HG03095 (cell line): ENCODE measurements around the gene LRRC59.

ENCODE experiments used
- ATAC-seq: cut with Tn5 transposase; IDR thresholded peaks from one replicate; pipeline ENCODE4 v1.9.1; 2021; ENCODE audit warnings: moderate library complexity; ENCODE audit not compliant: unreplicated experiment

LRRC59 gene

DNA sequence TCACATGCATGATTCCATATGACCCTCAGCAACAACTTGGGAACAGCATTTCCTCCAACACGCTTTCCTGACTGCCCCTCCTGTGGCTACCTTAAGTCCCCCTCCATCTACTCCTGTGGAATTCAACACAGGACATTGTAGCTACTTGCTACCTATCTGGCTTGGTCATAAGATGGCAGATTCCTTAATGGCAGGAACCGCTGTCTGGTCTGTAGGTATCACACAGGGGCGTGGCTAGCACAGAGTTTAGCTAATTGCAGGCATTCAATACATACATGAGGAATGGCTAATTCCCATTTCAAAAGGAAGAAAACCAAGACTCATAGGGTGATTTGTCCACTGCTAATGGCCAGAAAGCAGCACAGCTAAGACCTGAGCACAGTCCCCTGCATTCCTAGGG lies 8.6 kb downstream of the LRRC59 start:
- no peak for ATAC-seq

DNA sequence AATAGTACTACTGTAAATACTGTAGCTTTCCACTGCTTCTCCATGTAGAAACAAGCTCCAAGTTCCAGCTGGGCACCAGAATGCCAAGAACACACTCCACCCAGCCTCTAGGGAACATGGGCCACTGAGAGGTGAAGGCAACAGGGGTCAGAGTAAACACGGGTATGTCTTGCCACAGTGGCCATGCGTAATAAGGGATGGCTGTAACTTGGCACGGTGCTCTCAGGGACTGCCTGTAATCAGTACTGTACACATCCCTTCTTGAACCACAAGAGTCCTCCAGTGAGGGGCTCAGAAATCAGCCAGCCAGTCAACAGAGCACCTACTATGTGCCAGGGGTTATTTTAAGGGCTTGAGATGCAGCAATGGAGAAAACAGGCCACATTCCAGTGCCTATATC lies 10.8 kb downstream of the LRRC59 start:
- ATAC-seq, result no peak

DNA sequence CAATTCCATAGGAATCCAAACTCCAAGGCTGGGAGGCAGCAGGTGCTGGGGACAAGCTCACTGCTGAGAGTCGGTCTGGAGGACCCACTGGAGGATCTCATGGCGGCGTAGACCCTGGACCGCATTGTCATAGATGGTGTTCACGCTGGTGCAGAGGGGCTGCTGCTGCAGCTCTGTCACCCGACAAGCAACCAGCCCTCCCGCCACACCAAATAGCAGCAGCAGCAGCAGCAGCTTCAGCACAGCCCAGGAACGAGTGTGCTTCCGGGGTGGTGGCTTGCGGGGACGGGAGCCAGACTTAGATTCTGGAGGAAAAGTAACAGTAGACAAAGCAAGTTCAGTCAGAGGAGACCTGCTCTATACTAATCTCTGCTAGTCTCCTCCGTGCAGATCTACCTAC lies 14.4 kb downstream of the LRRC59 start:
- no peak for ATAC-seq

DNA sequence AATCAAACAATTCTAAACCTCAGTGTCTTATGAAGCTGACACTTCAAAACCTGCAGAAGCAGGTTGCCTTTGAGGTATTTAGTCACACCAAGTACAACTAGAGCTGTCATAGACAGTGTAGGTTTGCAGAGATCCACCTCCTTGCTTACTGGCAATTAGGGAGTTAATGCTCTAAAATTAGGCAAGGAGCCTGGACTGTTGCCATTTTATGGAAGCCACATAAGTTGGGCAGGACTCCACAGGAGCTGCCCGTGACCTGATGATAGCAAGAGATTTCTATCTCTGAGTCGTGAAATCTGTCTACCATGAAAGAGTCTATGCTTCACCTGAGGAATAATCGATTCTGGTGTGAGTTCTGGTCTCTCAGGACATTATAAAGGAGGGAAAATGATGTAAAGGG lies 15.4 kb downstream of the LRRC59 start:
- no peak for ATAC-seq

DNA sequence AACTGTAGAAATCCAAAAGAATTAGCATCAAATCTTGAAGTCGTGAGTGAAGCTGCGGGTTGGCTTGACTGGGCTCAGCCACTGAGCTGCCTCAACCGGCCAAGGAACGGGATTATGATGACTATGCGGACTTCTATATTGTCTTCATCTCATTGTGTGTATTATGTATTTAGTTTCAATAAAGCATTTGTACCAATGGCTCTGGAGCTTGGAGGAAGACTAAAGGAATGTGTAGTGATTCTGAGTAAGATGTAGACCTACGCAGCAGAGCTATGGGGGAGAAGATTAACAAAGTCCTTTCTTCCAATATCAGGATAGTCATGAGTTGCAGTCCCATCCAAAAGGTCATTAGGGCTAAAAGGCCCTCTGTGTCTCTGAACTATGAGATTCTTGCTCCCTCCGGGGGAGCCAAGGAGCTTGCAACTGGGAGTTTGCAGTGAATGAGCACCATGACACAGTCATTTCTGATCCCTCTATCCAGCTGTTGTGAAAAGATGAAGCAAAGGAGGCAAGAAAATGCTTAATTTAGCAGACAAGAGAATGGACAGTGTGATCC lies 16.0 kb downstream of the LRRC59 start:
- ATAC-seq, result no peak

DNA sequence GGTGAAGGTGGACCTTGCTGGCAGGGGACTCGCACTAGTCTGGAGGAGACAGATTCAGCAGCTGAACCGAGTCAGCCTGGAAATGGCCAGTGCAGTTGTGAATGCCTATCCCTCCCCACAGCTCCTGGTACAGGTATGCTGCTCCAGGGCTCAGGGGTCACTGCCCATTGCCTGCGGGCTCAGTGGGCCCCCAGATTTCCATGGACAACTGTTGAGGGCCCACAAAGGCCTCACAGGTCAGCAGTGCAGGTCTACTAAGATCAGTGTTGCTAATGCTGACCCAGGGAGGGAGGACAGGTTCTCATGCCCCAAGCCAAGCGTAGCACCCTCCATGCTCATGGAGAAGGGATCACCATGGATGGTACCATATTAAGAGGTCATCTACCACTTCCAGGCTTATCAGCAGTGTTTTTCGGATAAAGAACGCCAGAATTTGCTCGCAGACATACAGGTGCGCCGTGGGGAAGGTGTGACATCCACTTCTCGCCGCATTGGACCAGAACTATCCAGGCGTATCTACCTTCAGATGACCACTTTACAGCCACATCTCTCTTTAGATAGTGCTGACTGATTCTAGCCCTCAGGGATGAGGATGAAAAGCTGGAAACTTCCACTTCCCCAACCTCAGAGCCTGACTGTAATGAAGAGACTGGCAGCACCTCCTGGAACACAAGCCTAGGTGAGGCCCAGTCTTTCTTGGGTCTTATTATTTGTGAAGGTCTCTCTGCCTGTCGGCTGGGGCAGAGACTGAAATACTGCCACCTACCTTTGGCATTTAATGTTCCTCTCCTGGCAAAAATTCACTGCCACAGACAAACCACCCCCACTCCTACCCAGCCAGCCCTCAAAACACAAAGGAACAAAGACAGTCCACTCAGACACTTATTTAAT lies 16.7 kb downstream of the LRRC59 start:
- ATAC-seq, result no peak

DNA sequence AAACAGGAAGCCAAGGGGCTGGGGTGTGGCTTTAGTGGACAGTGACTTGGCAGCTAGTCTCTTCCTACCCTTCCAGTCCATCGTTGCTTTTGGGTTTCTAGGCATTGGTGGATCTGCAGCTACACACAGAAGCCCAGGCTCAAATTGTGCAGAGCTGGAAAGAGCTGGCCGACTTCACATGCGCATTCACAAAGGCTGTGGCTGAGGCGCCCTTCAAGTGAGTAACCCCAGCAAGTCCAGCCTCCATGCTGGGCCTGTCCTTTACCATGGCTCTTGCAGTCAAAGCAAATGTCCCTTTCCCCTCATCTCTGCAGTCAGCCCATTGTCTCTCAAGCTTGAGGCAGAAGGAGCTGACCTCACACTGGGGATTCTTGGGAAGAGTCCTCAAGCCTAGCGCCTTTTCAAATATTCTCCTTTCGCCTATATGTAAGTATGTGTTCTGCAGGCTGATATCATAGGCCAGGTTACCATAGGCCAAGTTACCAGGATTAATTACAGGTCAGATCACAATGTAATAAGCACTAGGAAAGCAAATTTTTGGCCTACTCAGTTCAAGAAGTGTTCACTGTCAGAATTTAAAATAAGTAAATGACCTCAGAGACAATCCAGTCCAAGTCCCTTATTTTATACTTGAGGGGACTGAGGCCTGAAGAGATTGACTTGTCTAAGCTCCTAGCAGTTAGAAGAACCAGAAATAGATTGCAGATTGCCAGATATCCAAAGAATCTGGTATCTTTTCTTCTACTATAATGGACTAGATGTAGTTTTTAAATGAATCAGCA lies 17.8 kb downstream of the LRRC59 start:
- ATAC-seq, result no peak

DNA sequence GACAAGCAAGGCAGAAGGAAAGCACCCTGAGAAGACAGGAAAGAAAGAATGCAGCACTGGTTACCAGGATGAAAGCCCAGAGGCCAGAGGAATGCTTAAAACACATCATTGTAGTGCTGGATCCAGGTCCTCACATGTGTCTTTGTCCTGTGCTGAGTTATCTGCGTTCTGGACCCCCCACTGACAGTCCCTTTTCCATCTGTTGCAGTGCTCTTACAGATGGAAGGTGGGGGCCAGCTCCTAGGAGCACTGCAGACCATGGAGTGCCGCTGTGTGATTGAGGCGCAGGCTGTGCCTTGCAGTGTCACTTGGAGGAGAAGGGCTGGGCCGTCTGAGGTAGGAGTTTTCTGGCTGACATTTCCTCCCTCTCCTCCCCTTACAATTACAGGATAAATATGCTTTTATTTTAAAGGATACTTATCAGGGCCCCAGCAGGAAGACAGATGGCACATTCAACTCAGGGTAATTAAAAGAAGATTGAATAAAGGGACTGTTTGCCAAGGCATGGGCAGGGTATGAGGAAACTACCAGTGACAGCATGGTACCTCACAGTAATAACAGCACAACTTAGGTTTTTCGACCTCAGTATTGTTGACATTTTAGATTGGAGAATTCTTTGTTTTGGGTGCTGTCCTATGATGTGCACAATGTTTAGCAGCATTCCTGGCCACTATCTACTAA lies 21.3 kb downstream of the LRRC59 start:
- no peak for ATAC-seq

DNA sequence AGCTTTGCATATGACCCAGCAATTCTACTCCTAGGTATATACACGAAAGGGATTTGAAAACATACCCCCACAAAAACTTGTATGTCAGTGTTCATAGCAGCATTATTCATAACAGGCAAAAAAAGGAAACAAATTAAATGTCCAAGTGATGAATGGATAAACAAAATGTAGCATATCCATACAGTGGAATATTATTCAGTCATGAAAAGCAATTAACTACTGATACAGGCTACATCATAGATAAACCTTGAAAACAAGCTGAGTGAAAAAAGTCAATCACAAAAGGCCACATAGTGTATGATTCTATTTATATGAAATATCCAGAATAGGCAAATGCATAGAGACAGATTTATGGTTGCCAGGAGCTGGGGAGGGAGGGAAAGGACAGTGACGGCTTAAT lies 23.6 kb downstream of the LRRC59 start:
- no peak for ATAC-seq

DNA sequence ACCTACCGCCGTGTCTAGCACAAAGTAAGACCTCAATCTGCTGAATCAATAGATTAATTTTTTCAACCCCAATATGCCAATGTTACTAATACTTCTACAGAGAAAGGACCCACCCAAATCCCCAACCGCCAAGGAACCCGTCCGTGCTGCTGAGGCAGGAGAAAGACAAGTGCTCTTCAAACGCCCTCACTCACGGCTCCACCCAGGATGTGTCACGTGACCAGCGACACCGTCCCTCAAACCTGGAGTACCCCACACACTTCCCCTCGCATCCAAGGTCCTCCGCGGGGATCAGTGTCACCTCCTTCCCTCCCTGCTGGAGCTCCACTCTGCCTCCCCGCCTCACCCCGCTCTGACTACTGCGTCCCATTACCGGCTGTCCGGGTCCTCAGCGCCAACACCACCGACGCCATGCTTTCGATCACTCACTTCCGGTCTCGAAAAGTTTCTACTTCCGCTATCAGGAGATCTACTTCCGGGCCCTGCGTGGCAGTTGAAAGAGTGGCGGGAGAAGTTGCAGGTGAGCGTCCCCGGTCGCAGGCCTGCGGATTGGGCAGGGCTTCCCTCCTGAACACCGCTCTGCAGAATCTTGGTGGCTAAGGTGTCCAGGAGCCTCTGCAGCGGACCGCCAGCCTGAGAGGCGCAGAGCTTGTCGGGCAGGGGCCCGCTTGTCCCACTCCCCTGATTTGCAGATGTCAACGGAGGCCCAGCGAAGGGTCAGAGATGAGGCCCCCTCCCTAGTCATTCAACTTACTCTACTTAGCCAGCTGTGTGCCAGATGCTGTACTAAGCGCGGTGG lies 24.4 kb downstream of the LRRC59 start, which contains the start of the genes EME1 and MRPL27:
EME1 (plus strand) TSS at position 472 of the 799 bp plus-strand sequence. CDS start 1,980 bp downstream, outside the sequence.
MRPL27 (minus strand) TSS at position 427 of the 799 bp plus-strand sequence; CDS start at position 413, 14 bp downstream.
- ATAC-seq, result peak; percentile 82

DNA sequence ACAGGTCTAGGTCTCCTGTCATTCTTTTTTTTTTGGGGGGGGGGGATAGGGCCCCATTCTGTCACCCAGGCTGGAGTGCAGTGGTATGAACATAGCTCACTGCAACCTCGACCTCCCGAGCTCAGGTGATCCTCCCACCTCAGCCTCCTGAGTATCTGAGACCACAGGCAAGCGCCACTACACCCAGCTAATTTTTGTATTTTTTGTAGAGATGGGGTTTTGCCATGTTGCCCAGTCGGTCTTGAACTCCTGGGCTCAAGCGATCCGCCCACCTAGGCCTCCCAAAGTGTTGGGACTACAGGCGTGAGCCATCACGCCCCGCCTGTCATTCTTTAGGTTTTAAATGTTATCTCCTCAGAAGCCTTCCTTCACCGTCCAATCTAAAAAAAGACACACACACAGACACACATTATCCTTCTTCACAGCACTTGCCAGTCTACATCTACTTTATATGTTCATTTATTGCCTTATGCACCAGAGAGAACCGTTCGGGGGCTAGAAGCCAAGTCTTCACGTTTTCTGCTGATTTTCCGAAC lies 25.0 kb downstream of the LRRC59 start:
- ATAC-seq, result no peak

DNA sequence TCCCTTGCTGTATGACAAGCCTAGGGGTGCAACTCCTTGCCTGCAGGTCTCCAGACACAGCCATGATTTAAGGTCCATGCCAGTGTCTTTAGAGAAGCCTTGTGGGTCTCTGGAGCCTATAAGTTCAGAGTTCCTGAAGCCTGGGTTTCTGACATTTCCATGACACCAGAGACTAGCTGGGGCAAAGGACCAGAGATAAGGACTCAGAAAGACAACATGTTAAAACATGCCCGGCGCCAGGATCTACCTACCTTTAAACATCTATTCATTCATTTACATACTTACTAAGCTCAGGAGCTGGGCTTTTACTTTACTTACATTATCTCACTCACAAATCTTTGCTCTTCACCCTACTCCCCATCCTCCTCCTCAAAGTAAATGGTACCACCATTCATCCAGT lies 25.8 kb downstream of the LRRC59 start:
- ATAC-seq, result no peak

DNA sequence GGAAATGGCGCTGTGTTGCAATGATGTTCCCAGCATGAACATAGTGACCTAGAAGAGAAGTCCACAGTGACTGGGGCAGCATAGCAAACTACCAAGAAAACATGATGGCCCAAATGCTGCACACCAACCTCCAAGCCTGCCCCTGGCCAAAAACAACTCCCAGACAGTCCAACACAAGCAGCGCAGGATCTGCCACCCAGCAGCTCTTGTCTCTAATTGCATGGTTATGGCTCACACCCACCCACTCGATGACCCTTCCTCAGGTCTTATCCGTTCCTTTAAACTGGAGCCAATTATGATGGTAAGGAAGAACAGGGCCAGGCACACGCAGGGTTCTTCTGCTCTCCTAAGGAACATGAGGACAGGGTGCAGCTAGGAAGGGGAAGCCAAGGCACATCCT lies 27.3 kb downstream of the LRRC59 start:
- ATAC-seq, result no peak

DNA sequence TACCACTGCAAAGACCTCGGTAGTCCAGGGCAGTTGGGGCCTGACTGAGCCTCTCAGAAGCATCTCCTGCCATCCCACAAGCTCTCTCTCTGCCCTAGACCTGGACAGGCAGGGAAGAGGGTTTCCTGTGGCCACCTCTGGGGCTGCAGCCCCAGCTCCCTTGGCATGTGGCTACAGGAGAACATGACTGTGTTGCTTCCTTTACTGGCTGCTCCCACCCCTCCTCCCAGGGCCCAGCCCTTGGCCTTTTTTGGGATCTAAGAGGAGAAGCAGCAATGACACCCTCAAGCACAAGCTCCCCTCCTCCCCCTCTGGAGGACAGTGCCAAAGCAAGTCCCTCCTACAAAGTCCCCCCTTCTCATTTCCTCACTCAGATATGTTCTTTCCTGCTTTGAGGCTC lies 29.9 kb downstream of the LRRC59 start:
- no peak for ATAC-seq

DNA sequence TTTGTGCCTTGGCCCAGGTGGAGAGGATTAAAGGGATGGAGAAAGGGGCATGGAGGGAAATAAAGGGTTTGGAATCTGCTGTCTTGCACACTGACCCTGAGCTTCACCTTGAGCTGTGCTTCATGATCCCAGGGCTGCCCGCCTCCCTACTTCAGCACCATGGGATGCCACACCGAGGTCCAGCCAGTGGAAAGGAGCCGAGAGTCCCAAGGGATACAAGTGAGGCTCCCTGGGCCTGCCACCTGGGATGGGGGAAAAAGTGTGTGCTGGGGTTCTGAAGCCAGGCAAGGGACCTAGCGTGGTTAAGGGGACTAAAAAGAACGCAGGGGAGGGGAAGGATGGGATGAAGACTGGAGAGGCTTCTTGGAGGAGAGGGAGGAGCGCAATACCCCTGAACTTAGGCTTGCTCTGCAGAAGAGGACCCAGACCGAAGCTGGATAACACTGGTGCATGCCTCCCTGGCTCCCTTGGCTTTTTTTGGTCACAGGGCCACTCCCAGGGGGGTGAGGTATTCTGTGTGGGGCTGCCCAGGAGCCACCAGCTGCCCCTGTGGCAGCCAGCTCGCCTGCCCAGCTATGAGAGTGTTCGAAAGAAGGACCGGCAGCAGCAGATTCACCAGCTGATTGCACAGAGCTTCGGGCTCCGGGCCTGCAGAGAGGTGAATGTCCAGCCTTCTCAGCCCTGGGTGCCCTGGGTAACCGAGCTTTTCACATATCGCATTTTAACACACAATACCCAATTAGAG lies 31.5 kb downstream of the LRRC59 start:
- ATAC-seq, result no peak

DNA sequence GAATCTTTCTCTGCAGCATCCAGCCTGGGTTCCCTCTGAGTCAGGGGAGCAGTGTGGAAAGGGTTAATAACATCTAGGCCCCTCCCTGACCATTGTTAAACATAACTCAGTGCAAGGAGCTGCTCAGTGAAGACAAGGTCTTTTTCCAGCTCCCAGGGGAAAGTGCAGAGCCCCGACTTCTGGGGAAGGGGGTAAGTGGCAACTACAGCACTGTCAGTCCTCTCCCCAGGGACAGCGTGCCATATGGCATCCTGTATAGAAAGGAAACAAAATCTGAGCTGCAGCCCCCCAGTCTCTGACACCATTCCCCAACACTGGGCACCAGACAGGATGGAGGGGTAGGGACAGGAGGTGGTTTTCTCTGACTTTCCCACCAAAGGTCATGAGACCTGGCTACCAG lies 32.2 kb downstream of the LRRC59 start:
- no peak for ATAC-seq

DNA sequence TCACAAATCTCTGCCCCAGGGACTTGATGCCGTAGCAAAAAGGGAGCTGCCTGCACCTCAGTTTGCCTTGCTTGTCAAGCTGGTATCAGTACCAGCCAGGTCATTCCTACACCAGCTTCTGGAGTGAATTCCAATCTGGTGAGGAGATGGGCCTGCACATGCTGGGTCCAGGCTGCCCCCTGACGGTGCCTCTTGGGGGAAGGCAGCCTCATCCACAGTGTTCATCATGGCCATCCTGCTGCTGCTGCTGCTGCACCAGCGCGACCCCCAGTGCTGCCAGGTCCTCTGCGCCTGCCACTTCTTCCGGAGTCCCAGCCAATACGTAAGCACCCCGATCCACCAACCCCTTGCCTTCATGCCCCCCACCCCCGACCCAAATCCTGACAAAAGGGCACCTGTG lies 32.6 kb downstream of the LRRC59 start:
- no peak for ATAC-seq

DNA sequence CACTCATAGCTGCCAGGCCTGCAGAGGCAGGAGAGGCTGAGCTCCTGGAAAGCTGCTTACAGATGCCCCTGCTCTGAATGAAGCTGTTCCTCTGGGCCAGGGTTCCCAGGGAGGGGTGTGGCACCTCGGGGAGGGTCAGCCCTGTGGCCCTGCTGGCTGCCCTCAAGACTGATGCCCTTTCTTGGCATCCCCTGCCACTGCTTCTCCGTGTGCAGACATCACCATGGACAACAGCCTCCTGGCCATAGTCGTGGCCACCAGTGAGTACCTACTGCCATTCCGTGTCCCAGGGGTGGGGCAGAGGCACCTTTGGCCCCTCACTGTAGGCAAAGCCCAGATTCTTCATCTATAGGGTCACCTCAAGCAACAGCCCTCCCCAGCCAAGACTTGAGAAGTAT lies 33.3 kb downstream of the LRRC59 start:
- ATAC-seq, result no peak
